Sigmoid colon (tissue), 7 donors: ENCODE results near the gene MROH7. TPM values are rescaled to one million over a fixed set of nuclear protein-coding genes. Genes with fewer than 3 reads are reported as not detected.

Experiments
- DNase-seq: peaks from one replicate; pipeline ENCODE4 v3.0.0-alpha.2; 2019
- H3K27ac ChIP-seq, 4 donors: fragments of 200-600 bp; sonication (generic); one replicate each; pipeline ENCODE4 v1.5.1; 2016 to 2019; ENCODE audit warnings: mild to moderate bottlenecking in 1 of 4
- H3K27me3 ChIP-seq, 3 donors: fragments of 200-600 bp; sonication (generic); one replicate each; pipeline ENCODE4 v1.5.1; 2019; ENCODE audit warnings: mild to moderate bottlenecking in 1 of 3
- H3K36me3 ChIP-seq, 4 donors: fragments of 200-600 bp; sonication (generic); one replicate each; pipeline ENCODE4 v1.5.1; 2016 to 2019
- H3K4me1 ChIP-seq, 4 donors: fragments of 200-600 bp; sonication (generic); one replicate each; pipeline ENCODE4 v1.5.1; 2017 to 2019
- H3K4me3 ChIP-seq, 4 donors: fragments of 200-600 bp; sonication (generic); one replicate each; pipeline ENCODE4 v1.5.1; 2017 to 2019; ENCODE audit warnings: mild to moderate bottlenecking in 2 of 4, moderate library complexity in 1 of 4
- H3K9me3 ChIP-seq, 4 donors: fragments of 200-600 bp in 3 of 4; sonication (generic) in 3 of 4; one replicate each; pipeline versions ENCODE4 v1.5.1 to v1.6.1; 2013 to 2019
- EP300 ChIP-seq, 4 donors: sonication (generic); formaldehyde crosslinking; IDR thresholded peaks; one replicate each; pipeline ENCODE4 v1.6.1; 2017; ENCODE audit warnings: antibody characterized with exemption in 4 of 4
- POLR2A ChIP-seq, 2 donors: fragments of 450-650 bp; IDR thresholded peaks; one replicate each; pipeline ENCODE4 v1.6.1; 2016; ENCODE audit warnings: antibody characterized with exemption in 2 of 2, mild to moderate bottlenecking in 2 of 2, moderate library complexity in 2 of 2
- POLR2AphosphoS5 ChIP-seq, 4 donors: sonication (generic); formaldehyde crosslinking; IDR thresholded peaks; one replicate each; pipeline ENCODE4 v1.6.1; 2017; ENCODE audit warnings: antibody characterized with exemption in 4 of 4
- WGBS, 2 donors: extraction: QIAGEN DNeasy Blood & Tissue Kit; methylation state at CpG; one replicate each; pipeline ENCODE4 v1.1.7; 2013; 5-methylcytosine and 5-hydroxymethylcytosine counted together
- intact Hi-C: fragments of 100-400 bp; cut with DNase I; formaldehyde crosslinking; loops from one replicate; pipeline ENCODE4 v1.15.1; 2023
- polyA plus RNA-seq, 3 donors: library from polyadenylated mRNA; stranded (reverse); fragments of 200-250 nt; gene quantifications; one replicate each; pipeline ENCODE4 v1.2.3, GENCODE V29; 2013
- total RNA-seq, 4 donors: library from RNA; depleted of rRNA; stranded (reverse); fragments of >200 nt; gene quantifications; one replicate each; pipeline ENCODE4 v1.1.0, GENCODE V29; 2016
- TF ChIP-seq, protein P1 (sequence below), 4 experiments: fragments of 450-650 bp in 3 of 4; fragments of 200-600 bp in 1 of 4; IDR thresholded peaks; one replicate each; pipeline ENCODE4 v1.5.1; 2016 to 2019; ENCODE audit warnings: antibody characterized with exemption in 4 of 4, mild to moderate bottlenecking in 3 of 4, moderate library complexity in 2 of 4
- donor health status: healthy with polysubstance abuse.
- donor health status: Bipolar disorder and iron deficiency.
- donor health status: healthy.

Gene MROH7
- total and polyA plus RNA-seq, 7 donors: 0.69 to 23.0 (median 11.2) TPM

DNA sequence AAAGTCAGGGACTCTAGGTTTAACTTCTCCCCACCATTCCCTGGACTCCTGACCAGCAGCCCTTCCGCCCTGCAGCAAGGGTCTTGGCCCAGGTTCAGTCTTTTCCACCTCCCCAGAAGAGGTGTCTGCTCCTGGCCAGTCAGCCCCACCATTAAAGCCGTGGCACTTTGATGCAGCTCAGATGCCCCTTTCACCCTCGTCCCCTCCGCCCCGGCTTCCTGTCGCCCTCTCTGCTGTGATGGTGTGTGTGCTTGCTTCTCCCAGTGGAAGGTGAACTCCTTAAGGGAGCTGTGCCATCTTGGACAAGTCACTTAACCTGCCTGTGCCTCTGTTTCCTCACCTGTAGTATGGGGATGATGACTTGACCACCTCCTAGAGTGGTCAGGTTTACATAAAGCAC lies 56.3 kb downstream of the MROH7 start:
- no peaks in the 10 kb centered on the region for H3K9me3 ChIP-seq
- no peak for DNase-seq
- H3K4me3 ChIP-seq: no peak overlapping the region
- peaks cover 0 to 43% (median 0%) of the 10 kb centered on the region in 4 donors for H3K36me3 ChIP-seq
- H3K27me3 ChIP-seq: no peaks in the 10 kb centered on the region
- intact Hi-C loops: no loop called here
- H3K4me1 ChIP-seq: no peaks in the 10 kb centered on the region
- H3K27ac ChIP-seq: no peak overlapping the region
- WGBS, 2 donors: 92 to 93% methylated on average over 6 of the region's 6 CpGs
- TF ChIP-seq EP300 (IDR thresholded peaks at IDR 0.05): no peak
- TF ChIP-seq POLR2AphosphoS5 (IDR thresholded peaks at IDR 0.05): no peak
- TF ChIP-seq, protein P1, sequence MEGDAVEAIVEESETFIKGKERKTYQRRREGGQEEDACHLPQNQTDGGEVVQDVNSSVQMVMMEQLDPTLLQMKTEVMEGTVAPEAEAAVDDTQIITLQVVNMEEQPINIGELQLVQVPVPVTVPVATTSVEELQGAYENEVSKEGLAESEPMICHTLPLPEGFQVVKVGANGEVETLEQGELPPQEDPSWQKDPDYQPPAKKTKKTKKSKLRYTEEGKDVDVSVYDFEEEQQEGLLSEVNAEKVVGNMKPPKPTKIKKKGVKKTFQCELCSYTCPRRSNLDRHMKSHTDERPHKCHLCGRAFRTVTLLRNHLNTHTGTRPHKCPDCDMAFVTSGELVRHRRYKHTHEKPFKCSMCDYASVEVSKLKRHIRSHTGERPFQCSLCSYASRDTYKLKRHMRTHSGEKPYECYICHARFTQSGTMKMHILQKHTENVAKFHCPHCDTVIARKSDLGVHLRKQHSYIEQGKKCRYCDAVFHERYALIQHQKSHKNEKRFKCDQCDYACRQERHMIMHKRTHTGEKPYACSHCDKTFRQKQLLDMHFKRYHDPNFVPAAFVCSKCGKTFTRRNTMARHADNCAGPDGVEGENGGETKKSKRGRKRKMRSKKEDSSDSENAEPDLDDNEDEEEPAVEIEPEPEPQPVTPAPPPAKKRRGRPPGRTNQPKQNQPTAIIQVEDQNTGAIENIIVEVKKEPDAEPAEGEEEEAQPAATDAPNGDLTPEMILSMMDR (IDR thresholded peaks at IDR 0.05): no peak
- no peak for TF ChIP-seq POLR2A (IDR thresholded peaks at IDR 0.05)

DNA sequence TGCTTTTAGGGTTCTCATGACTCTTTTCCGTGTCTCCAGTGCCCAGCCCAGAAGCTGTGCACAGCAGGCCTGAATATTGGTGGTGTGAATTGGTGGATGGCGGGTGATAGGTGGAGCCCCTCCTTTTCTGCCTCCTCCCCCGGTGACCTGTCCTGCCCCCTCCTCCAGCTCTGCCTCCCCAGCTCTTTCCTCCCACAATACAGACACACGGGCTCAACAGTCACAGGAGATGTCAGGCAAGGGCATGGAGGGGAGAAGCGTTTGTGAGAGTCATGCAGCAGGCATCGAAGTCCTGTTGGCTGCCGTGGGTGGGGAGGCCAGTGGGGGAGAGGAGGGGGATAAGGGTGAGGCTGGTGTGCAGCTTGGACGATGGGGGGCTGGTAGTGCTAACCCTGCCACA lies 56.8 kb downstream of the MROH7 start:
- TF ChIP-seq POLR2AphosphoS5 (IDR thresholded peaks at IDR 0.05) (no peak), POLR2A (IDR thresholded peaks at IDR 0.05) (no peak), EP300 (IDR thresholded peaks at IDR 0.05) (no peak)
- TF ChIP-seq, protein P1 (IDR thresholded peaks at IDR 0.05): no peak
- no peaks in the 10 kb centered on the region for H3K27me3 ChIP-seq
- intact Hi-C loops: no loop called here
- no peak for DNase-seq
- H3K4me1 ChIP-seq: no peaks in the 10 kb centered on the region
- 79 to 83% methylated on average over 8 of the region's 8 CpGs for WGBS, 2 donors
- H3K27ac ChIP-seq: no peak overlapping the region
- no peaks in the 10 kb centered on the region for H3K9me3 ChIP-seq
- no peak overlapping the region for H3K4me3 ChIP-seq
- peaks cover 0 to 46% (median 0%) of the 10 kb centered on the region in 4 donors for H3K36me3 ChIP-seq

DNA sequence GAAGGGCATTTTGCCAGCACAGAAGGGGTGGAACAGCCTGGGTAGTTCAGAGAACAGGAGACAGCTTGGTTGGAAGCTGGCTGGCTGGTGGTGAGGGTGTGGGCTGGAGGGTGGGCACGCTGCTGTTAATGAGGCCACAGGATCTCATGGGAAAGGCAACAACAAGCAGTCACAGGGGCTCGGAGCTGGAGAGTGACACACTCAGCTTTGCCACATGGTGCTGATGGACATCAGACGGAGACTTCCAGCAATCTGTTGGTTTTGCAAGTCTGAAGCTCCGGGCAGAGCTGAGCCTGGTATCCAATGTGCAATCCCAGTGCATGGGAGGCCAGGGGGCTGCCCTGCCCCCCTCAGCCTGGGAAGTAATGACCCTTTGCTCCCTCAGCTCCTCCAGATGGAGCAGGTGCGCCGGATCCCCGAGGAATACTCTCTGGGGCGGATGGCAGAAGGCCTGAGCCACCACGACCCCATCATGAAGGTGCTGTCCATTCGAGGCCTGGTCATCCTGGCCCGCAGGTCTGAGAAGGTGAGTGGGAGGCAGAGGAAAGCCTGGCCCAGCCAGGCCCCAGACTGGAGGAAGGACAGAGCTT lies 58.4 kb downstream of the MROH7 start:
- H3K27ac ChIP-seq: no peak overlapping the region

DNA sequence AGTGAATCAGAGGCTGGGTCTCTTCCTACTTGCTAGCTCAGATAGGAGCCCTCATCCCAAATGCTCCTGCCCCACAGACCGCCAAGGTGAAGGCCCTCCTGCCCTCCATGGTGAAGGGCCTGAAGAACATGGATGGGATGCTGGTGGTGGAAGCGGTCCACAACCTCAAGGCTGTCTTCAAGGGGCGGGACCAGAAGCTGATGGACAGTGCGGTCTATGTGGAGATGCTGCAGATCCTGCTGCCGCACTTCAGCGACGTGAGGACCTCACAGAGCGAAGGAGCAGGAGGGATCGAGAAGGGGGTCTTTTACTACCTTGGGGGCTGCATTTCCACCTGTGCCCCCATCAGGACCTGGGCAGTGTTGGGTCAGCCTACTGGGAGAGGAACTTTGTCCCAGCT lies 59.5 kb downstream of the MROH7 start:
- no peaks in the 10 kb centered on the region for H3K9me3 ChIP-seq
- 94 to 97% methylated on average over 9 of the region's 9 CpGs for WGBS, 2 donors
- intact Hi-C loops: no loop called here
- H3K27ac ChIP-seq: no peak overlapping the region
- no peaks in the 10 kb centered on the region for H3K4me1 ChIP-seq
- peaks cover 0 to 40% (median 0%) of the 10 kb centered on the region in 4 donors for H3K36me3 ChIP-seq
- DNase-seq: no peak
- H3K4me3 ChIP-seq: no peak overlapping the region
- H3K27me3 ChIP-seq: no peaks in the 10 kb centered on the region
- TF ChIP-seq POLR2AphosphoS5 (IDR thresholded peaks at IDR 0.05): no peak

More for the DNA sequence above, 58.4 kb downstream of the MROH7 start:
- H3K9me3 ChIP-seq: no peaks in the 10 kb centered on the region
- H3K4me1 ChIP-seq: no peaks in the 10 kb centered on the region
- 91 to 92% methylated on average over 11 of the region's 11 CpGs for WGBS, 2 donors
- H3K27me3 ChIP-seq: no peaks in the 10 kb centered on the region
- no peak overlapping the region for H3K4me3 ChIP-seq
- peaks cover 0 to 48% (median 0%) of the 10 kb centered on the region in 4 donors for H3K36me3 ChIP-seq
- no peak for DNase-seq
- intact Hi-C loops: no loop called here
- TF ChIP-seq, protein P1 (IDR thresholded peaks at IDR 0.05): no peak
- TF ChIP-seq EP300 (IDR thresholded peaks at IDR 0.05) (no peak), POLR2AphosphoS5 (IDR thresholded peaks at IDR 0.05) (no peak), POLR2A (IDR thresholded peaks at IDR 0.05) (no peak)

DNA sequence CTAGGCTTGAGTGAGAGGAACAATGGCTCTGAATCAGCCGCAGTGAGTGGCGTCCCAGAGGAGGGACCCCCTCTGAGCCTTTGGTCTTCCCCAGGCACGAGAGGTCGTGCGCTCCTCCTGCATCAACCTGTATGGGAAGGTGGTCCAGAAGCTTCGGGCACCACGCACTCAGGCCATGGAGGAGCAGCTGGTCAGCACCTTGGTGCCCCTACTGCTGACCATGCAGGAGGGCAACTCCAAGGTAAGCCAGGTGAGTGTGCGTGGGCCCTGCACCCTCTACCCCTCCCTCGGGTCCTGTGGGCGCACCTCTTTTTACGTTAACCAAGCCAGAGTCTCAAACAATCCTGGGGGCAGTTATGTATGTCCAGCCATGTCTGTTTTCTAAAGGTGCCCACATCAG lies 60.4 kb downstream of the MROH7 start:
- WGBS, 2 donors: 92 to 94% methylated on average over 11 of the region's 11 CpGs
- Histone ChIP-seq H3K27ac (no peak overlapping the region), H3K27me3 (no peaks in the 10 kb centered on the region), H3K4me3 (no peak overlapping the region), H3K4me1 (no peaks in the 10 kb centered on the region), H3K36me3 (peaks cover 0 to 47% (median 0%) of the 10 kb centered on the region in 4 donors), H3K9me3 (no peaks in the 10 kb centered on the region)
- intact Hi-C loops: no loop called here
- TF ChIP-seq, protein P1 (IDR thresholded peaks at IDR 0.05): no peak
- TF ChIP-seq POLR2A (IDR thresholded peaks at IDR 0.05): no peak
- no peak for TF ChIP-seq POLR2AphosphoS5 (IDR thresholded peaks at IDR 0.05)
- no peak for TF ChIP-seq EP300 (IDR thresholded peaks at IDR 0.05)
- no peak for DNase-seq
